ENCODE data around the gene KLHDC1.

The KLHDC1 gene

GRCh38 chr14:49767571-49768300, 74.8 kb downstream of the KLHDC1 start, which contains the start of gene KLHDC2:
TSS of gene KLHDC2 (plus strand) at chr14:49768153. CDS start at chr14:49768469, 316 bp downstream.
- 0 out of 2 replicates have a peak, but pooled peaks have one; percentile 21 for TF ChIP-seq ZFP3 (CRISPR knock-in tag; IDR thresholded peaks at IDR 0.05)
- no peak for TF ChIP-seq RARB (CRISPR knock-in tag; IDR thresholded peaks at IDR 0.05)
- no peak for TF ChIP-seq CSDC2 (CRISPR knock-in tag; IDR thresholded peaks at IDR 0.05)
- 0 out of 2 replicates have a peak, but pooled peaks have one; percentile 25 for TF ChIP-seq ZC3H10 (CRISPR knock-in tag; IDR thresholded peaks at IDR 0.05)
- ATAC-seq: peak; percentile 86

GRCh38 chr14:49768301-49769121, 75.6 kb downstream of the KLHDC1 start:
- peak; percentile 50 for ATAC-seq
- TF ChIP-seq PPARA (CRISPR knock-in tag; IDR thresholded peaks at IDR 0.05; ENCODE audit: borderline replicate concordance) (no peak), CSDC2 (CRISPR knock-in tag; IDR thresholded peaks at IDR 0.05) (no peak), CSRNP3 (CRISPR knock-in tag; IDR thresholded peaks at IDR 0.05) (no peak), ISL1 (CRISPR knock-in tag; IDR thresholded peaks at IDR 0.05) (no peak), SNAI2 (CRISPR knock-in tag; IDR thresholded peaks at IDR 0.05) (no peak), CREB5 (CRISPR knock-in tag; IDR thresholded peaks at IDR 0.05; ENCODE audit: low read depth) (no peak), ZFP30 (CRISPR knock-in tag; IDR thresholded peaks at IDR 0.05) (no peak), POU6F1 (CRISPR knock-in tag; IDR thresholded peaks at IDR 0.05; ENCODE audit: borderline replicate concordance, low read depth) (no peak), ESRRG (CRISPR knock-in tag; IDR thresholded peaks at IDR 0.05) (no peak), ZNF8 (CRISPR knock-in tag; IDR thresholded peaks at IDR 0.05) (no peak), ZNF565 (CRISPR knock-in tag; conservative IDR thresholded peaks at IDR 0.05; ENCODE audit: low read depth) (no peak), TCF4 (CRISPR knock-in tag; IDR thresholded peaks at IDR 0.05; ENCODE audit: borderline replicate concordance) (no peak), ZFP3 (CRISPR knock-in tag; IDR thresholded peaks at IDR 0.05) (no peak), ZC3H10 (CRISPR knock-in tag; IDR thresholded peaks at IDR 0.05) (no peak), RARB (CRISPR knock-in tag; IDR thresholded peaks at IDR 0.05) (no peak), GLIS3 (CRISPR knock-in tag; IDR thresholded peaks at IDR 0.05) (no peak), TOX (CRISPR knock-in tag; IDR thresholded peaks at IDR 0.05; ENCODE audit: borderline replicate concordance) (no peak), TSHZ2 (CRISPR knock-in tag; IDR thresholded peaks at IDR 0.05) (no peak), ARNTL (CRISPR knock-in tag; IDR thresholded peaks at IDR 0.05; ENCODE audit: borderline replicate concordance, low read depth) (no peak), PATZ1 (CRISPR knock-in tag; IDR thresholded peaks at IDR 0.05; ENCODE audit: borderline replicate concordance) (no peak)
